SHP77 (cell line): ENCODE data around the gene MACROH2A1.

Source experiments
- DNase-seq, 2 experiments: peaks; one replicate each; lab custom pipeline; 2025; lab: John Stamatoyannopoulos, UW

The MACROH2A1 gene

GRCh38 chr5:135313946-135314345, 85.1 kb downstream of the MACROH2A1 start:
- no peak for DNase-seq

- DNase-seq = no peak
Measured at GRCh38 chr5:135313405-135313804, 85.6 kb downstream of the MACROH2A1 start.

- no peak for DNase-seq
Measured at GRCh38 chr5:135312255-135312935, 86.6 kb downstream of the MACROH2A1 start.

- no peak for DNase-seq
Measured at GRCh38 chr5:135310328-135310989, 88.6 kb downstream of the MACROH2A1 start.

- no peak for DNase-seq
Measured at GRCh38 chr5:135309391-135310327, 89.4 kb downstream of the MACROH2A1 start.

GRCh38 chr5:135308752-135309151, 90.3 kb downstream of the MACROH2A1 start:
- no peak for DNase-seq

- DNase-seq = no peak
Measured at GRCh38 chr5:135308245-135308644, 90.8 kb downstream of the MACROH2A1 start.

GRCh38 chr5:135307143-135307903, 91.7 kb downstream of the MACROH2A1 start:
- DNase-seq = no peak

GRCh38 chr5:135306557-135306956, 92.5 kb downstream of the MACROH2A1 start:
- DNase-seq = no peak

GRCh38 chr5:135304352-135305221, 94.4 kb downstream of the MACROH2A1 start:
- no peak for DNase-seq

- DNase-seq = no peak
Measured at GRCh38 chr5:135303582-135304173, 95.4 kb downstream of the MACROH2A1 start.

- DNase-seq = no peak
Measured at GRCh38 chr5:135296900-135297816, 101.9 kb downstream of the MACROH2A1 start.

GRCh38 chr5:135295852-135296251, 103.2 kb downstream of the MACROH2A1 start:
- no peak for DNase-seq

- no peak for DNase-seq
Measured at GRCh38 chr5:135294793-135295192, 104.2 kb downstream of the MACROH2A1 start.

- DNase-seq = no peak
Measured at GRCh38 chr5:135289651-135290050, 109.4 kb downstream of the MACROH2A1 start.

GRCh38 chr5:135287551-135287950, 111.5 kb downstream of the MACROH2A1 start:
- no peak for DNase-seq
